HepG2 (cell line): ENCODE results near the gene VPS26A. TPM values are rescaled to one million over a fixed set of nuclear protein-coding genes. Genes with fewer than 3 reads are reported as not detected.

ENCODE experiments used
- ATF7 ChIP-seq, 2 experiments: fragments of 450-650 bp in 1 of 2; sonication (generic) in 1 of 2; formaldehyde crosslinking in 1 of 2; IDR thresholded peaks; 2 replicates each; pipeline versions ENCODE4 v1.4.0 to v1.6.1; 2016 to 2020; ENCODE audit warnings: antibody characterized with exemption in 1 of 2, mild to moderate bottlenecking in 1 of 2, missing genetic modification reagents in 1 of 2
- CEBPB ChIP-seq: IDR thresholded peaks from 2 replicates; pipeline ENCODE4 v1.6.1; 2011; ENCODE audit warnings: low read depth, low read length, improper control_type of control experiment, borderline replicate concordance
- HIVEP1 ChIP-seq: sonication (generic); formaldehyde crosslinking; IDR thresholded peaks from 2 replicates; pipeline ENCODE4 v1.4.0; 2020; ENCODE audit warnings: mild to moderate bottlenecking, missing genetic modification reagents
- HNRNPLL ChIP-seq: fragments of 200-400 bp; formaldehyde crosslinking; IDR thresholded peaks from 2 replicates; pipeline ENCODE4 v1.6.1; 2017; ENCODE audit warnings: mild to moderate bottlenecking, low read depth, low read length; ENCODE audit not compliant: poor library complexity, severe bottlenecking
- HOXA9 ChIP-seq: sonication (generic); formaldehyde crosslinking; IDR thresholded peaks from 2 replicates; pipeline ENCODE4 v1.8.1; 2022; ENCODE audit warnings: missing genetic modification reagents, mild to moderate bottlenecking, moderate library complexity, borderline replicate concordance
- KDM2A ChIP-seq: sonication (generic); formaldehyde crosslinking; IDR thresholded peaks from 2 replicates; pipeline ENCODE4 v1.4.0; 2020; ENCODE audit warnings: low read depth, missing genetic modification reagents, borderline replicate concordance
- MBD4 ChIP-seq: IDR thresholded peaks from 2 replicates; pipeline ENCODE4 v1.6.1; 2012; ENCODE audit warnings: low read length, inconsistent platforms, borderline replicate concordance
- MYC ChIP-seq: sonication (generic); formaldehyde crosslinking; IDR thresholded peaks from 2 replicates; pipeline ENCODE4 v1.9.0; 2021; ENCODE audit warnings: missing genetic modification reagents, borderline replicate concordance
- NCOA2 ChIP-seq: sonication (generic); formaldehyde crosslinking; IDR thresholded peaks from 2 replicates; pipeline ENCODE4 v1.8.0; 2022; ENCODE audit warnings: inconsistent platforms
- PAWR ChIP-seq: sonication (generic); formaldehyde crosslinking; IDR thresholded peaks from 2 replicates; pipeline ENCODE4 v1.4.0; 2020; ENCODE audit warnings: missing genetic modification reagents, mild to moderate bottlenecking, borderline replicate concordance
- PPARG ChIP-seq: conservative IDR thresholded peaks from 2 replicates; pipeline ENCODE4 v1.6.1; 2016; ENCODE audit warnings: missing biosample characterization, missing genetic modification reagents
- SETDB1 ChIP-seq: sonication (generic); formaldehyde crosslinking; IDR thresholded peaks from 2 replicates; pipeline ENCODE4 v1.5.1; 2020; ENCODE audit warnings: missing genetic modification reagents, mild to moderate bottlenecking, borderline replicate concordance
- TCF7 ChIP-seq: sonication (generic); IDR thresholded peaks from 2 replicates; pipeline ENCODE4 v1.6.1; 2016; ENCODE audit warnings: antibody characterized with exemption, low read depth
- TOPORS ChIP-seq: sonication (generic); formaldehyde crosslinking; IDR thresholded peaks from 2 replicates; pipeline ENCODE4 v1.8.0; 2023; ENCODE audit warnings: mild to moderate bottlenecking, missing genetic modification reagents
- ZBTB21 ChIP-seq: sonication (generic); formaldehyde crosslinking; IDR thresholded peaks from 2 replicates; pipeline ENCODE4 v1.4.0; 2020; ENCODE audit warnings: missing genetic modification reagents
- ZEB1 ChIP-seq: IDR thresholded peaks from 2 replicates; pipeline ENCODE4 v1.6.1; 2012; ENCODE audit warnings: mild to moderate bottlenecking, low read depth, inconsistent platforms; ENCODE audit not compliant: insufficient replicate concordance
- ZMYM2 ChIP-seq: sonication (generic); formaldehyde crosslinking; IDR thresholded peaks from 2 replicates; pipeline ENCODE4 v1.8.0; 2022; ENCODE audit warnings: mild to moderate bottlenecking, missing genetic modification reagents
- ZMYM3 ChIP-seq: sonication (generic); formaldehyde crosslinking; IDR thresholded peaks from 2 replicates; pipeline ENCODE4 v1.5.1; 2020; ENCODE audit warnings: mild to moderate bottlenecking, missing genetic modification reagents
- ZNF543 ChIP-seq: sonication (generic); formaldehyde crosslinking; IDR thresholded peaks from 2 replicates; pipeline ENCODE4 v1.4.0; 2020; ENCODE audit warnings: mild to moderate bottlenecking, missing genetic modification reagents
- ZNF563 ChIP-seq: sonication (generic); formaldehyde crosslinking; IDR thresholded peaks from 2 replicates; pipeline ENCODE4 v1.8.0; 2022; ENCODE audit warnings: mild to moderate bottlenecking, moderate library complexity, missing genetic modification reagents
- ZNF607 ChIP-seq: sonication (generic); formaldehyde crosslinking; IDR thresholded peaks from 2 replicates; pipeline ENCODE4 v1.5.1; 2020; ENCODE audit warnings: missing genetic modification reagents, mild to moderate bottlenecking, borderline replicate concordance
- ZNF644 ChIP-seq: IDR thresholded peaks from 2 replicates; pipeline ENCODE4 v1.6.1; 2016; ENCODE audit warnings: low read depth
- ZNF747 ChIP-seq: sonication (generic); formaldehyde crosslinking; IDR thresholded peaks from 2 replicates; pipeline ENCODE4 v1.8.1; 2023; ENCODE audit warnings: missing genetic modification reagents, mild to moderate bottlenecking, borderline replicate concordance
- polyA plus RNA-seq, 8 experiments: library from polyadenylated mRNA; depleted of rRNA in 3 of 8; stranded (reverse) in 7 of 8; unstranded in 1 of 8; fragments of >200 nt; fragmentation: Illumina TruSeq in 4 of 8; extraction: Trizol in 4 of 8; gene quantifications; 2 replicates each; pipeline versions ENCODE4 v1.2.1 to v1.2.3, GENCODE V29; 2011 to 2016; ENCODE audit warnings: low read depth in 4 of 8, missing spikeins in 1 of 8, mixed read lengths in 1 of 8; ENCODE audit not compliant: insufficient read depth in 1 of 8
- total RNA-seq, 5 experiments: library from RNA; depleted of rRNA; stranded (reverse); fragments of >200 nt; fragmentation: Illumina TruSeq; extraction: Trizol; gene quantifications; 2 replicates each; pipeline ENCODE4 v1.2.3, GENCODE V29; 2016; ENCODE audit warnings: low read depth in 1 of 5
- TF ChIP-seq, protein P1 (sequence below): sonication (generic); formaldehyde crosslinking; IDR thresholded peaks from 2 replicates; pipeline ENCODE4 v1.8.1; 2022; ENCODE audit warnings: low read depth, mild to moderate bottlenecking, missing genetic modification reagents
- TF ChIP-seq, protein P2 (sequence below): fragments of 450-650 bp; IDR thresholded peaks from 2 replicates; pipeline ENCODE4 v1.6.1; 2017
- TF ChIP-seq, protein P3 (sequence below): sonication (generic); formaldehyde crosslinking; IDR thresholded peaks from 2 replicates; pipeline ENCODE4 v1.4.0; 2020; ENCODE audit warnings: low read depth, mild to moderate bottlenecking, missing genetic modification reagents

Gene VPS26A
- total and polyA plus RNA-seq, 2 of the 13 experiments (the other 11 are each of a cell fraction or from before 2014, with no cell fraction given): 12.9 to 32.6 TPM

DNA sequence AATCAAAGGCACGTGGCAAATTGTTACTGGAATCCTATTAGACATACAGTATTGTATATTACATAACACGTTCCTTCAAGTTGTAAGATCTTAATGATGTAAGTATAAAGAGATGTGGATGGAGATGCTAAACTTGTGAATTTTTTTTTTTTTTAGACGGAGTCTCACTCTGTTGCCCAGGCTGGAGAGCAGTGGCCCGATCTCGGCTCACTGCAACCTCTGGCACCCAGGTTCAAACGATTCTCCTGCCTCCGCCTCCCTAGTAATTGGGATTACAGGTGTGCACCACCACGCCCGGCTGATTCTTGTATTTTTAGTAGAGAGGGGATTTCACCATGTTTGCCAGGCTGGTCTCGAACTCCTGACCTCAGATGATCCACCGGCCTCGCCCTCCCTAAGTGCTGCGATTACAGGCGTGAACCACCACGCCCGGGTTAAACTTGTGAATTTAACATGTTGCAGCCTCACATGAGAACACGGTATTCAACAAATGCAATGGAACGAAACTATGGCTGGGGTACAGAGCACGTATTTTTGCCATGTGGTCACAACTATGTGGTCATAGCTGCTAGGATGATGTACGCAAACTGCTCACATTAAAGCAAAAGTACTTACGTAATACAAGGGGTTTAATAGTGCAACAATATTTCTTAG lies 55.2 kb downstream of the VPS26A start (continued):
- TF ChIP-seq HOXA9 (CRISPR knock-in tag) (0 out of 2 replicates have a peak, but pooled peaks have one; percentile 58), ZMYM2 (CRISPR knock-in tag) (peak; percentile 82; the same call in 1 of the 2 replicates), ZBTB21 (peak; percentile 95), TOPORS (CRISPR knock-in tag) (no peak), ZEB1 (peak; percentile 13), NCOA2 (no peak), CEBPB (peak; percentile 69), HIVEP1 (no peak), ZNF543 (CRISPR knock-in tag) (no peak), KDM2A (CRISPR knock-in tag) (no peak), MYC (CRISPR knock-in tag) (0 out of 2 replicates have a peak, but pooled peaks have one; percentile 1), PPARG (0 out of 2 replicates have a peak, but pooled peaks have one; percentile 4), ATF7 (IDR thresholded peaks at IDR 0.05) (peak; percentile 51; the same call in 1 of the 2 replicates), ATF7 (CRISPR knock-in tag; IDR thresholded peaks at IDR 0.05) (no peak), ZNF747 (CRISPR knock-in tag) (no peak), ZMYM3 (CRISPR knock-in tag) (peak; percentile 61), PAWR (no peak), ZNF607 (CRISPR knock-in tag) (peak; percentile 73; the same call in 1 of the 2 replicates), SETDB1 (CRISPR knock-in tag) (no peak), MBD4 (peak; percentile 68; the same call in 1 of the 2 replicates), TCF7 (no peak), ZNF563 (0 out of 2 replicates have a peak, but pooled peaks have one; percentile 36), HNRNPLL (peak; percentile 46), ZNF644 (no peak)
- TF ChIP-seq, protein P1, sequence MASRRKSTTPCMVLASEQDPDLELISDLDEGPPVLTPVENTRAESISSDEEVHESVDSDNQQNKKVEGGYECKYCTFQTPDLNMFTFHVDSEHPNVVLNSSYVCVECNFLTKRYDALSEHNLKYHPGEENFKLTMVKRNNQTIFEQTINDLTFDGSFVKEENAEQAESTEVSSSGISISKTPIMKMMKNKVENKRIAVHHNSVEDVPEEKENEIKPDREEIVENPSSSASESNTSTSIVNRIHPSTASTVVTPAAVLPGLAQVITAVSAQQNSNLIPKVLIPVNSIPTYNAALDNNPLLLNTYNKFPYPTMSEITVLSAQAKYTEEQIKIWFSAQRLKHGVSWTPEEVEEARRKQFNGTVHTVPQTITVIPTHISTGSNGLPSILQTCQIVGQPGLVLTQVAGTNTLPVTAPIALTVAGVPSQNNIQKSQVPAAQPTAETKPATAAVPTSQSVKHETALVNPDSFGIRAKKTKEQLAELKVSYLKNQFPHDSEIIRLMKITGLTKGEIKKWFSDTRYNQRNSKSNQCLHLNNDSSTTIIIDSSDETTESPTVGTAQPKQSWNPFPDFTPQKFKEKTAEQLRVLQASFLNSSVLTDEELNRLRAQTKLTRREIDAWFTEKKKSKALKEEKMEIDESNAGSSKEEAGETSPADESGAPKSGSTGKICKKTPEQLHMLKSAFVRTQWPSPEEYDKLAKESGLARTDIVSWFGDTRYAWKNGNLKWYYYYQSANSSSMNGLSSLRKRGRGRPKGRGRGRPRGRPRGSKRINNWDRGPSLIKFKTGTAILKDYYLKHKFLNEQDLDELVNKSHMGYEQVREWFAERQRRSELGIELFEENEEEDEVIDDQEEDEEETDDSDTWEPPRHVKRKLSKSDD (CRISPR knock-in tag): 0 out of 2 replicates have a peak, but pooled peaks have one; percentile 50
- TF ChIP-seq, protein P2, sequence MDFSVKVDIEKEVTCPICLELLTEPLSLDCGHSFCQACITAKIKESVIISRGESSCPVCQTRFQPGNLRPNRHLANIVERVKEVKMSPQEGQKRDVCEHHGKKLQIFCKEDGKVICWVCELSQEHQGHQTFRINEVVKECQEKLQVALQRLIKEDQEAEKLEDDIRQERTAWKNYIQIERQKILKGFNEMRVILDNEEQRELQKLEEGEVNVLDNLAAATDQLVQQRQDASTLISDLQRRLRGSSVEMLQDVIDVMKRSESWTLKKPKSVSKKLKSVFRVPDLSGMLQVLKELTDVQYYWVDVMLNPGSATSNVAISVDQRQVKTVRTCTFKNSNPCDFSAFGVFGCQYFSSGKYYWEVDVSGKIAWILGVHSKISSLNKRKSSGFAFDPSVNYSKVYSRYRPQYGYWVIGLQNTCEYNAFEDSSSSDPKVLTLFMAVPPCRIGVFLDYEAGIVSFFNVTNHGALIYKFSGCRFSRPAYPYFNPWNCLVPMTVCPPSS: no peak
- TF ChIP-seq, protein P3, sequence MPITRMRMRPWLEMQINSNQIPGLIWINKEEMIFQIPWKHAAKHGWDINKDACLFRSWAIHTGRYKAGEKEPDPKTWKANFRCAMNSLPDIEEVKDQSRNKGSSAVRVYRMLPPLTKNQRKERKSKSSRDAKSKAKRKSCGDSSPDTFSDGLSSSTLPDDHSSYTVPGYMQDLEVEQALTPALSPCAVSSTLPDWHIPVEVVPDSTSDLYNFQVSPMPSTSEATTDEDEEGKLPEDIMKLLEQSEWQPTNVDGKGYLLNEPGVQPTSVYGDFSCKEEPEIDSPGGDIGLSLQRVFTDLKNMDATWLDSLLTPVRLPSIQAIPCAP: no peak
